ENCODE measurements around the gene EBLN1.

Gene EBLN1

GRCh38 chr10:22217842-22218241 is at the start of gene EBLN1:
EBLN1 (minus strand) TSS chr10:22218015; CDS start chr10:22209983, 8,032 bp downstream.
- no peak for DNase-seq

- DNase-seq, result no peak
These were observed 48.2 kb upstream of the EBLN1 start for GRCh38 chr10:22265839-22266537.

- DNase-seq, result no peak
These were observed 45.3 kb upstream of the EBLN1 start for GRCh38 chr10:22263106-22263505.

- DNase-seq, result no peak
These were observed 41.5 kb upstream of the EBLN1 start for GRCh38 chr10:22259280-22259679.

GRCh38 chr10:22258471-22258870 is 40.7 kb upstream of the EBLN1 start:
- DNase-seq, result no peak

GRCh38 chr10:22253580-22253882 is 35.7 kb upstream of the EBLN1 start:
- DNase-seq, result peak; percentile 61

- DNase-seq, result peak; percentile 54
These were observed 35.2 kb upstream of the EBLN1 start for GRCh38 chr10:22252801-22253579.

- DNase-seq, result peak; percentile 58
These were observed 34.5 kb upstream of the EBLN1 start for GRCh38 chr10:22252224-22252800.

- peak; percentile 57 for DNase-seq
These were observed 34.0 kb upstream of the EBLN1 start for GRCh38 chr10:22251751-22252223.

GRCh38 chr10:22250897-22251660 is 33.3 kb upstream of the EBLN1 start:
- DNase-seq, result no peak

GRCh38 chr10:22247636-22248035 is 29.8 kb upstream of the EBLN1 start:
- DNase-seq, result no peak

- DNase-seq, result no peak
These were observed 29.0 kb upstream of the EBLN1 start for GRCh38 chr10:22246680-22247391.

GRCh38 chr10:22245567-22245966 is 27.8 kb upstream of the EBLN1 start:
- peak; percentile 72 for DNase-seq

GRCh38 chr10:22244855-22245254 is 27.0 kb upstream of the EBLN1 start:
- no peak for DNase-seq

GRCh38 chr10:22244001-22244400 is 26.2 kb upstream of the EBLN1 start:
- DNase-seq, result no peak

- DNase-seq, result no peak
These were observed 25.5 kb upstream of the EBLN1 start for GRCh38 chr10:22243321-22243720.

- no peak for DNase-seq
These were observed 13.4 kb upstream of the EBLN1 start for GRCh38 chr10:22231260-22231659.

GRCh38 chr10:22230158-22230833 is 12.5 kb upstream of the EBLN1 start:
- DNase-seq, result no peak

GRCh38 chr10:22229802-22230157 is 12.0 kb upstream of the EBLN1 start:
- DNase-seq, result no peak

- peak; percentile 95 for DNase-seq
These were observed 11.4 kb upstream of the EBLN1 start for GRCh38 chr10:22228943-22229801.

All from islet precursor cell (in vitro differentiated cells).